Lower lobe of right lung (tissue), 2 donors: ENCODE data around the gene SDHAF3. TPM values are rescaled to one million over a fixed set of nuclear protein-coding genes. Genes with fewer than 3 reads are reported as not detected.
A peak's percentile ranks its signal among the peaks of the same experiment; 100 is the strongest.
"Not testable (repeated sequence)": the region's sequence is repeated elsewhere in the genome, so short reads cannot be mapped to it uniquely, and the experiment has no call there.

ENCODE experiments used
- ATAC-seq, 2 donors: fragments of 200-7000 bp; cut with Tn5 transposase; one replicate each; pipeline ENCODE4 v1.9.1; 2020 to 2022; ENCODE audit warnings: mild to moderate bottlenecking in 2 of 2, moderate library complexity in 2 of 2
- DNase-seq: peaks from one replicate; pipeline ENCODE4 v3.0.0-alpha.2; 2020
- H3K27ac ChIP-seq: fragments of 200-600 bp; one replicate; pipeline ENCODE4 v1.8.0; 2022
- H3K27me3 ChIP-seq: fragments of 200-600 bp; one replicate; pipeline ENCODE4 v1.8.0; 2022; ENCODE audit warnings: low read depth
- H3K36me3 ChIP-seq: fragments of 200-600 bp; one replicate; pipeline ENCODE4 v1.8.0; 2022; ENCODE audit warnings: mild to moderate bottlenecking
- H3K4me1 ChIP-seq: fragments of 200-600 bp; one replicate; pipeline ENCODE4 v1.8.0; 2022
- H3K4me3 ChIP-seq: fragments of 200-600 bp; one replicate; pipeline ENCODE4 v1.8.0; 2022; ENCODE audit warnings: mild to moderate bottlenecking
- H3K9me3 ChIP-seq: fragments of 200-600 bp; one replicate; pipeline ENCODE4 v1.8.0; 2022
- CTCF ChIP-seq: fragments of 200-600 bp; IDR thresholded peaks from one replicate; pipeline ENCODE4 v1.8.0; 2022; ENCODE audit warnings: antibody characterized with exemption, mild to moderate bottlenecking
- intact Hi-C: fragments of 100-400 bp; cut with DNase I; formaldehyde crosslinking; loops from one replicate; pipeline ENCODE4 v1.11.0; 2022
- total RNA-seq: library from RNA; stranded (reverse); fragmentation: NEBNext Ultra II Directional; extraction: Animal tissue kit (Norgen Biotek cat#: 25700); gene quantifications from one replicate; pipeline ENCODE4 v1.2.1, GENCODE V29; 2021
- donor health status: DM: no; HTN: yes; CAD: no; lungs with severe emphysema.

The SDHAF3 gene
- total RNA-seq, 1 donor from 2014 or later, result 12.3 TPM

GRCh38 chr7:97174303-97174702 is 56.8 kb downstream of the SDHAF3 start:
- Histone ChIP-seq H3K4me3 (no peak overlapping the region), H3K27ac (no peak overlapping the region), H3K27me3 (no peaks in the 10 kb centered on the region), H3K36me3 (no peaks in the 10 kb centered on the region), H3K9me3 (no peaks in the 10 kb centered on the region), H3K4me1 (no peaks in the 10 kb centered on the region)
- DNase-seq (no peak), ATAC-seq (peak; percentile 33 to 59)
- TF ChIP-seq CTCF, result no peak
- intact Hi-C loops, result no loop called here

- Histone ChIP-seq H3K36me3 (no peaks in the 10 kb centered on the region), H3K4me3 (no peak overlapping the region), H3K27ac (no peak overlapping the region), H3K27me3 (no peaks in the 10 kb centered on the region), H3K4me1 (no peaks in the 10 kb centered on the region), H3K9me3 (no peaks in the 10 kb centered on the region)
- intact Hi-C loops, result no loop called here
- DNase-seq (no peak), ATAC-seq (peak; percentile 78 to 85)
- TF ChIP-seq CTCF, result peak; percentile 80
Observed at GRCh38 chr7:97179454-97180104, 62.1 kb downstream of the SDHAF3 start.

GRCh38 chr7:97187067-97187466 is 69.6 kb downstream of the SDHAF3 start:
- H3K27me3 ChIP-seq, result no peaks in the 10 kb centered on the region
- H3K4me3 ChIP-seq, result no peak overlapping the region
- no peaks in the 10 kb centered on the region for H3K4me1 ChIP-seq
- no peak for TF ChIP-seq CTCF
- ATAC-seq (no peak), DNase-seq (no peak)
- intact Hi-C loops, result no loop called here
- H3K36me3 ChIP-seq, result no peaks in the 10 kb centered on the region
- H3K9me3 ChIP-seq, result no peaks in the 10 kb centered on the region
- no peak overlapping the region for H3K27ac ChIP-seq

- H3K36me3 ChIP-seq, H3K27me3 ChIP-seq, intact Hi-C loops, H3K9me3 ChIP-seq, H3K4me1 ChIP-seq, DNase-seq, ATAC-seq, H3K27ac ChIP-seq, H3K4me3 ChIP-seq: not testable (repeated sequence)
Observed at GRCh38 chr7:97196174-97196573, 78.7 kb downstream of the SDHAF3 start.

- intact Hi-C loops, result no loop called here
- ATAC-seq (no peak), DNase-seq (no peak)
- H3K4me1 ChIP-seq, result no peaks in the 10 kb centered on the region
- H3K27ac ChIP-seq, result no peak overlapping the region
- no peaks in the 10 kb centered on the region for H3K36me3 ChIP-seq
- H3K4me3 ChIP-seq, result no peak overlapping the region
- TF ChIP-seq CTCF, result no peak
- no peaks in the 10 kb centered on the region for H3K27me3 ChIP-seq
- no peaks in the 10 kb centered on the region for H3K9me3 ChIP-seq
Observed at GRCh38 chr7:97198596-97198995, 81.1 kb downstream of the SDHAF3 start.

GRCh38 chr7:97200018-97200417 is 82.5 kb downstream of the SDHAF3 start:
- Histone ChIP-seq H3K4me1 (no peaks in the 10 kb centered on the region), H3K9me3 (no peaks in the 10 kb centered on the region), H3K36me3 (no peaks in the 10 kb centered on the region), H3K27ac (no peak overlapping the region), H3K4me3 (no peak overlapping the region), H3K27me3 (no peaks in the 10 kb centered on the region)
- DNase-seq (no peak), ATAC-seq (no peak)
- TF ChIP-seq CTCF, result no peak
- intact Hi-C loops, result no loop called here
